Nephron progenitor cell (in vitro differentiated cells): ENCODE measurements around the gene ERFE.

ENCODE experiments used
- DNase-seq: peaks from one replicate; pipeline ENCODE4 v3.0.0; 2021
- H3K27ac Mint-ChIP-seq: 2 replicates; pipeline ENCODE4 v1.8.0; 2021; ENCODE audit warnings: mild to moderate bottlenecking, moderate library complexity, mixed read lengths
- H3K27me3 Mint-ChIP-seq: 2 replicates; pipeline ENCODE4 v1.8.0; 2021; ENCODE audit warnings: mild to moderate bottlenecking, low read depth, mixed read lengths; ENCODE audit not compliant: poor library complexity
- H3K36me3 Mint-ChIP-seq: 2 replicates; pipeline ENCODE4 v1.8.0; 2021; ENCODE audit warnings: low read depth, mixed read lengths
- H3K4me1 Mint-ChIP-seq: 2 replicates; pipeline ENCODE4 v1.8.0; 2021; ENCODE audit warnings: mixed read lengths
- H3K4me3 Mint-ChIP-seq: 2 replicates; pipeline ENCODE4 v1.8.0; 2021; ENCODE audit warnings: mild to moderate bottlenecking, moderate library complexity, mixed read lengths
- H3K9me3 Mint-ChIP-seq: 2 replicates; pipeline ENCODE4 v1.8.0; 2021; ENCODE audit warnings: mild to moderate bottlenecking, moderate library complexity, mixed read lengths
- TF ChIP-seq, protein P1 (sequence below): fragments of 200-600 bp; sonication (generic); IDR thresholded peaks from 2 replicates; pipeline ENCODE4 v1.5.0; 2021; ENCODE audit warnings: antibody characterized with exemption

ERFE gene

DNA sequence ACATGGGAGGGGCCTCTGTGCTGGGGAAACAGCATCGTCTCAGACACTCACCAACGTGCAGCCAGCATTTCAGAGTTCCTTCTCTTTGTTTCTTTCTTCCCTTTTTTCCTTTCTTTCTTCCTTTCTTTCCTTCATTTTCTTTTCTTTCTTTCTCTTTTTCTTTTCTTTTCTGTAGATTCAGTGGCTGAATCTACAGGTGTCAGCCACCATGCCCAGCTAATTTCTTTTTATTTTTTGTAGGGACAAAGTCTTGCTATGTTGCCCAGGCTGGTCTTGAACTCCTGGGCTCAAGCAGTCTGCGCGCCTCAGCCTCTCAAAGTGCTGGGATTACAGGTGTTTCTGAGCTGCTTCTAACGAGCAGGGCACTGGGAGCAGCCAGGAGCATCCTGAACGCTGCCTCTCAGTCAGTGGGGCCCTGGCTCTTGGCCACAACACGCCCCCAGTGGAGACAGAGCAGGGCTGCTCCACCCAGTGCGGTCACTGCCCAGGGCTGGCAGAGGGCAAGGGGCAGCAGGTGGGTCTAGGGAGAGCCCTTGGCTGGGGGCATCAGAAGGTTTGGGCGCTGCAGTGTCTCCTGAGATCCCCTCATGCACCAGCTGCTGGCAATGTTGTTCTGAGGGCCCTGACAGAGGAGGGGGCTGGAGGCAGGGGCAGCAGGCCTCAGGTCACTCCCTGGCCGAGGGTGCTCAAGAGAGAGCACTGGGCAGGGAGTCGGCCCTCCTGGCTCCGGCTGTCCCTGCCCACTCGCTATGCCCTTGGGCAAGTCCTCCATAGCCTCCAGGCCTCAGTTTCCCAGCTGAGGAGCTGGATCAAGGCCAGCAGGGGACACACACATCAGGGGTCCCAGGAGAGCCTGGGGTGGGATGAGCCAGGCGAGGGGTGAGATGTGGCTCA, 25.0 kb upstream of the ERFE start:
- TF ChIP-seq, protein P1, sequence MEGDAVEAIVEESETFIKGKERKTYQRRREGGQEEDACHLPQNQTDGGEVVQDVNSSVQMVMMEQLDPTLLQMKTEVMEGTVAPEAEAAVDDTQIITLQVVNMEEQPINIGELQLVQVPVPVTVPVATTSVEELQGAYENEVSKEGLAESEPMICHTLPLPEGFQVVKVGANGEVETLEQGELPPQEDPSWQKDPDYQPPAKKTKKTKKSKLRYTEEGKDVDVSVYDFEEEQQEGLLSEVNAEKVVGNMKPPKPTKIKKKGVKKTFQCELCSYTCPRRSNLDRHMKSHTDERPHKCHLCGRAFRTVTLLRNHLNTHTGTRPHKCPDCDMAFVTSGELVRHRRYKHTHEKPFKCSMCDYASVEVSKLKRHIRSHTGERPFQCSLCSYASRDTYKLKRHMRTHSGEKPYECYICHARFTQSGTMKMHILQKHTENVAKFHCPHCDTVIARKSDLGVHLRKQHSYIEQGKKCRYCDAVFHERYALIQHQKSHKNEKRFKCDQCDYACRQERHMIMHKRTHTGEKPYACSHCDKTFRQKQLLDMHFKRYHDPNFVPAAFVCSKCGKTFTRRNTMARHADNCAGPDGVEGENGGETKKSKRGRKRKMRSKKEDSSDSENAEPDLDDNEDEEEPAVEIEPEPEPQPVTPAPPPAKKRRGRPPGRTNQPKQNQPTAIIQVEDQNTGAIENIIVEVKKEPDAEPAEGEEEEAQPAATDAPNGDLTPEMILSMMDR: no peak
- Mint-ChIP-seq H3K36me3 (no peaks in the 10 kb centered on the region), H3K4me3 (no peak overlapping the region), H3K27me3 (peaks cover 4% of the 10 kb centered on the region), H3K4me1 (peaks cover 34% of the 10 kb centered on the region), H3K27ac (peak overlapping the region; percentile 70), H3K9me3 (no peaks in the 10 kb centered on the region)
- no peak for DNase-seq

DNA sequence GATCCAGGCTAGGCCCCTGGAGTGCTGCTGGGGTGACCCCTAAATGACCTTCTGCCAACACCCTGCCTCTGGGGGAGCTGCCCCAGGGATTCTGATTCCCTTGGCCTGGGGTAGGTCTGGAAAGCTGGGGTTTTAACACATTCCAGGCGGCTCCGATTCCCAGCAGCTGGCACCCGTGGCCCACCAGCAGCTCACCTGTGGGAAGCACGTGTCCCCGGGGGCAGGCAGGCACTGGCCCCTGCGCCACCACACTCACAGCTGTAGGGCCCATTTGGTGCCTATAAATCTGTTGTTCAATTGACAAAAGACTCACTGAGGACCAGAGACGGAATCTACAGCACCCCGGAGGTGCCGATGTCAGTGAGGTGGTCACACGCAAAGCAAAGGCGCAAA, 24.4 kb upstream of the ERFE start:
- TF ChIP-seq, protein P1: no peak
- Mint-ChIP-seq H3K4me3 (no peak overlapping the region), H3K27ac (no peak overlapping the region), H3K36me3 (no peaks in the 10 kb centered on the region), H3K9me3 (no peaks in the 10 kb centered on the region), H3K27me3 (peaks cover 4% of the 10 kb centered on the region), H3K4me1 (peaks cover 34% of the 10 kb centered on the region)
- DNase-seq: no peak

DNA sequence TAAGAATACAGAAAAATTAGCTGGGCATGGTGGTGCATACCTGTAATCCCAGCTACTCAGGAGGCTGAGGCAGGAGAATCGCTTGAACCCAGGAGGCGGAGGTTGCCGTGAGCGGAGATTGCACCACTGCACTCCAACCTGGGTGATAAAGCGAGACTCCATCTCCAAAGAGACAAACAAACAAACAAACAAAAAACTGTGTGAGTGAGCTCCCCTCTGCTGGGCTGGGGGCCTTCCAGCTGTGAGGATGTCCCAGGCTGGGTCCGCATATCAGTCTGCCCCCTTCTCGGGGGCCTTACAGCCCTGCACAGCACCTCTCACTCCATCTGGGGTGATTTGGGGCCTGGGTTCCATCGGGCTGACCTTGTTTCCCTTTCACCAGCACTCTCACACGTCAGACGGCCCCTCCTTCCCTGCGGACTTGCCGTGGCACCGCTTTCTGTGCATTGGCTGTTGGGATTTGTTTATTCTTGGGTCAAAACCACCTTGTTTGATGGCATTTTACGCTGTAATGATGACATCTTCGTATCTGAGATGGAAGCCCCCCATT, 23.1 kb upstream of the ERFE start:
- no peak for DNase-seq
- Mint-ChIP-seq H3K4me3 (no peak overlapping the region), H3K27me3 (peaks cover 4% of the 10 kb centered on the region), H3K27ac (no peak overlapping the region), H3K36me3 (no peaks in the 10 kb centered on the region), H3K4me1 (peaks cover 38% of the 10 kb centered on the region), H3K9me3 (no peaks in the 10 kb centered on the region)
- TF ChIP-seq, protein P1: no peak

DNA sequence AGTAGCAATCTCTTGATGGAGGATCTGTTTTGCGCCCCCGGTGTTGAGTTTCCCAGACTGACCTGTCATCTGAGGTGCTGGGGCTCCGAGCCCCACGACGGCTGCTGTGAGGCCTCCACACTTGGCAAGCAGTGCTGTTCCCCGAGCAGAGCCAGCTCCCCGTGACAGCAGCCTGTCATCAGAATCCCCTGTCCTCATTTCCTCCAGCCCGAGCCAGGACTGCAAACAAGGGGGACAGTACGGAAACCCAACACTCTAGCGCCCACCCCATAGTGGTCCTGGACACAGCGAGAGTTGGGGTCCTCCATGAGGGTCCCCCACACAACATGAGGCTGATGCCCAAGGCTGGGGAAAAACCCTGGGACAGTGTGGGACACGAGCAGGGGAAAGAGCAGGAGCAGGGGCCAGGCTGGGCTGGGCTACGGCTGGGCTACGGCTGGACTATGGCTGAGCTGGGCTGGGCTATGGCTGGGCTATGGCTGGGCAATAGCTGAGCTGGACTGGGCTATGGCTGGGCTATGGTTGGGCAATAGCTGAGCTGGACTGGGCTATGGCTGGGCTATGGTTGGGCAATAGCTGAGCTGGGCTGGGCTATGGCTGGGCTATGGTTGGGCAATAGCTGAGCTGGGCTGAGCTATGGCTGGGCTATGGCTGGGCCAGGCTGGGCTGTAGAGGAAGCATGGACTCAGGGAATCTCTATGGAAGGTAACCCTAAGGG, 21.8 kb upstream of the ERFE start:
- H3K4me3 Mint-ChIP-seq: no peak overlapping the region
- H3K27ac Mint-ChIP-seq: no peak overlapping the region
- no peaks in the 10 kb centered on the region for H3K36me3 Mint-ChIP-seq
- no peak for DNase-seq
- TF ChIP-seq, protein P1: no peak
- H3K4me1 Mint-ChIP-seq: peaks cover 44% of the 10 kb centered on the region
- no peaks in the 10 kb centered on the region for H3K9me3 Mint-ChIP-seq
- H3K27me3 Mint-ChIP-seq: peaks cover 4% of the 10 kb centered on the region

DNA sequence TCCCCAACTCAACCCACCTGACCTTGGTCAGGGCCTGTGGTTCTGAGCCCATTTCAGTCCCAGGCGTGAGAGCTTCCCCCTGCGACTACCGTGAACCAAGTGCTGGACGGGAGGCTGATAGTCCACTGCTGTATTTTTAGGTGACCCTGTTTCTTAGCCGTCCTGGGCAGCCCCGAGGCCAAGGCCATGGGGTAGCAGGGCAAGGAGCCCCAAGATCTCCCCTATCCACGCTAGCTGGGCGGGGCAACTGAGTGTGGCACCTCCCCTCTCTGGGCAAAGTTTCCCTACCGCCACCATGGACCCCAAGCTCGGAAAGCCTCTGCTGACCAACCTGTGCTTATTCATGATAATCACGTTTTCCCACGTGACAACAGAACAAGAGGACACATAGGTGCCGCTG, 20.9 kb upstream of the ERFE start:
- no peaks in the 10 kb centered on the region for H3K9me3 Mint-ChIP-seq
- DNase-seq: no peak
- H3K4me1 Mint-ChIP-seq: peaks cover 49% of the 10 kb centered on the region
- H3K4me3 Mint-ChIP-seq: no peak overlapping the region
- no peak overlapping the region for H3K27ac Mint-ChIP-seq
- TF ChIP-seq, protein P1: no peak
- H3K36me3 Mint-ChIP-seq: no peaks in the 10 kb centered on the region
- peaks cover 4% of the 10 kb centered on the region for H3K27me3 Mint-ChIP-seq
